OCI-LY3 (cell line): ENCODE results near the gene JOSD1.

Source experiments
- EZH2phosphoT487 ChIP-seq: fragments of 200-600 bp; shearing (Covaris generic); IDR thresholded peaks from 2 replicates; pipeline ENCODE4 v1.6.1; 2018; ENCODE audit warnings: antibody characterized with exemption, mixed run types, low read depth
- TF ChIP-seq, protein P1 (sequence below): fragments of 200-600, 300-600 bp; sonication (generic); IDR thresholded peaks from 2 replicates; pipeline ENCODE4 v1.5.1; 2014; ENCODE audit warnings: antibody characterized with exemption, low read length, low read depth

DNA sequence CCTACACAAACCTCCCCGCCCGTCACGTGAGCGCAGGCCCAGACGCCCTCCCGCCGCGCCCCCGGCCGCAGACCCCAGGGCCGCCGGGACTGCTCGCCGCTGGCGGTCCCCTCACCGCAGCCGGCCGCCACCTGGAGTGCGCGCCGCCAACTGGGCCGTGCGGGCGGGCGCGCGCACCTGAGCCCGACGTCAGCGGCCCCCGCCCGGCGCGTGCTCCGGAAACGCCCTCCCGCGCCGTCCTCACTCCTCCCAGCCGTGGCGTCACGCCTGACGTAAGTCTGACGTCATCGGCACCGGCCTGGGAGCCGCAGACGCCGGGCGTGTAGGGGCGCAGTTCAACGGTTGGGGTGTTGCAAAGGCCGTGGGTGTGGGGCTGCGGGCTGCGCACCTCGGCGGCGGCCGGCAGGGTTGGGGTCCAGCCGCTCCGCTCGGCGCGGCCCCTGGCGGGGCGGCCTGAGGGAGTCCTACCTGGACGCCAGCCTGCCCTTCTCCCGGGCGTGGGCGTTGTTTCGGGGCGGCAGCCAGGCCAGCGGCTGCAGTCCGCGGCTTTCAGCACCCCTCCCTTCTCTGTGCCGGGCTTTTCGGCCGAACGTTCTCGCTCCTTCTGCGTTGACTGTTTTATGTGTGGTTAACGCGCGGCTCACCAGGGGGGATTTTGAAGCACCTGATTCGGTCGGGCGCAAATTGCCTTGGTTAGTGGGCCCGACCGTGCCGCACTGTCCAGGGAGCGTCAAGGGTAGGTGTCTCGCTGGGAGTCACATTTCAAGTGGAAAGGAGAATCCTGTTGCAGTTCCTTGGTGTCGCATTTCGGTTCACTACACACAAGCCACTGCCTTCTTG is at the start of gene JOSD1:
- no peak for TF ChIP-seq EZH2phosphoT487
- TF ChIP-seq, protein P1, sequence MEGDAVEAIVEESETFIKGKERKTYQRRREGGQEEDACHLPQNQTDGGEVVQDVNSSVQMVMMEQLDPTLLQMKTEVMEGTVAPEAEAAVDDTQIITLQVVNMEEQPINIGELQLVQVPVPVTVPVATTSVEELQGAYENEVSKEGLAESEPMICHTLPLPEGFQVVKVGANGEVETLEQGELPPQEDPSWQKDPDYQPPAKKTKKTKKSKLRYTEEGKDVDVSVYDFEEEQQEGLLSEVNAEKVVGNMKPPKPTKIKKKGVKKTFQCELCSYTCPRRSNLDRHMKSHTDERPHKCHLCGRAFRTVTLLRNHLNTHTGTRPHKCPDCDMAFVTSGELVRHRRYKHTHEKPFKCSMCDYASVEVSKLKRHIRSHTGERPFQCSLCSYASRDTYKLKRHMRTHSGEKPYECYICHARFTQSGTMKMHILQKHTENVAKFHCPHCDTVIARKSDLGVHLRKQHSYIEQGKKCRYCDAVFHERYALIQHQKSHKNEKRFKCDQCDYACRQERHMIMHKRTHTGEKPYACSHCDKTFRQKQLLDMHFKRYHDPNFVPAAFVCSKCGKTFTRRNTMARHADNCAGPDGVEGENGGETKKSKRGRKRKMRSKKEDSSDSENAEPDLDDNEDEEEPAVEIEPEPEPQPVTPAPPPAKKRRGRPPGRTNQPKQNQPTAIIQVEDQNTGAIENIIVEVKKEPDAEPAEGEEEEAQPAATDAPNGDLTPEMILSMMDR, result no peak; the same call in 1 of the 2 replicates
